Uterus (tissue), 4 donors: ENCODE results near the gene SMIM3. TPM values are rescaled to one million over a fixed set of nuclear protein-coding genes. Genes with fewer than 3 reads are reported as not detected.

ENCODE experiments used
- DNase-seq, 2 donors: peaks; one replicate each; pipeline ENCODE4 v3.0.0-alpha.2; 2019 to 2020
- H3K27ac ChIP-seq, 2 donors: fragments of 200-600 bp; sonication (generic); 1 replicate in 1 of 2; 2 replicates in 1 of 2; pipeline ENCODE4 v1.5.1; 2016 to 2018
- H3K27me3 ChIP-seq, 2 donors: fragments of 200-600 bp; sonication (generic); one replicate each; pipeline ENCODE4 v1.5.1; 2018 to 2019; ENCODE audit warnings: control low read depth in 1 of 2
- H3K36me3 ChIP-seq, 2 donors: fragments of 200-600 bp; sonication (generic); one replicate each; pipeline ENCODE4 v1.5.1; 2019; ENCODE audit warnings: control low read depth in 1 of 2
- H3K4me1 ChIP-seq, 2 donors: fragments of 200-600 bp; sonication (generic); one replicate each; pipeline ENCODE4 v1.5.1; 2018 to 2019; ENCODE audit warnings: control low read depth in 1 of 2
- H3K4me3 ChIP-seq, 2 donors: fragments of 200-600 bp; sonication (generic); 1 replicate in 1 of 2; 2 replicates in 1 of 2; pipeline ENCODE4 v1.5.1; 2018 to 2019; ENCODE audit warnings: mild to moderate bottlenecking in 1 of 2
- H3K9me3 ChIP-seq, 2 donors: fragments of 200-600 bp; sonication (generic); one replicate each; pipeline ENCODE4 v1.5.1; 2019; ENCODE audit warnings: control low read depth in 1 of 2
- POLR2A ChIP-seq, 2 donors: fragments of 450-650 bp; IDR thresholded peaks; one replicate each; pipeline ENCODE4 v1.6.1; 2016; ENCODE audit warnings: antibody characterized with exemption in 2 of 2, mild to moderate bottlenecking in 1 of 2, moderate library complexity in 1 of 2
- intact Hi-C: fragments of 100-400 bp; cut with DNase I; formaldehyde crosslinking; loops from one replicate; pipeline ENCODE4 v1.15.1; 2023; ENCODE audit warnings: low total_unique reads
- total RNA-seq, 4 donors: library from RNA; depleted of rRNA in 3 of 4; stranded (reverse); fragments of >200 nt in 3 of 4; gene quantifications; one replicate each; pipeline versions ENCODE4 v1.1.0 to v1.2.4, GENCODE V29; 2014 to 2023
- TF ChIP-seq, protein P1 (sequence below), 4 experiments: fragments of 200-600 bp in 2 of 4; fragments of 450-650 bp in 2 of 4; sonication (generic) in 2 of 4; IDR thresholded peaks; one replicate each; pipeline ENCODE4 v1.5.1; 2016 to 2019; ENCODE audit warnings: antibody characterized with exemption in 4 of 4, mild to moderate bottlenecking in 2 of 4, moderate library complexity in 1 of 4
- donor health status: DM: yes; HTN: yes; CAD: no.

The SMIM3 gene
- total RNA-seq, 4 donors from 2014 or later: 2.6 to 55.9 (median 32.1) TPM

GRCh38 chr5:150759334-150759583 is 19.3 kb upstream of the SMIM3 start:
- no peaks in the 10 kb centered on the region for H3K36me3 ChIP-seq
- intact Hi-C loops: no loop called here
- H3K27me3 ChIP-seq: no peaks in the 10 kb centered on the region
- peak overlapping the region; percentile 54 to 70 for H3K4me3 ChIP-seq
- no peaks in the 10 kb centered on the region for H3K9me3 ChIP-seq
- DNase-seq: no peak
- H3K27ac ChIP-seq: peak overlapping the region; percentile 96 to 98
- no peak for TF ChIP-seq POLR2A (IDR thresholded peaks at IDR 0.05)
- TF ChIP-seq, protein P1, sequence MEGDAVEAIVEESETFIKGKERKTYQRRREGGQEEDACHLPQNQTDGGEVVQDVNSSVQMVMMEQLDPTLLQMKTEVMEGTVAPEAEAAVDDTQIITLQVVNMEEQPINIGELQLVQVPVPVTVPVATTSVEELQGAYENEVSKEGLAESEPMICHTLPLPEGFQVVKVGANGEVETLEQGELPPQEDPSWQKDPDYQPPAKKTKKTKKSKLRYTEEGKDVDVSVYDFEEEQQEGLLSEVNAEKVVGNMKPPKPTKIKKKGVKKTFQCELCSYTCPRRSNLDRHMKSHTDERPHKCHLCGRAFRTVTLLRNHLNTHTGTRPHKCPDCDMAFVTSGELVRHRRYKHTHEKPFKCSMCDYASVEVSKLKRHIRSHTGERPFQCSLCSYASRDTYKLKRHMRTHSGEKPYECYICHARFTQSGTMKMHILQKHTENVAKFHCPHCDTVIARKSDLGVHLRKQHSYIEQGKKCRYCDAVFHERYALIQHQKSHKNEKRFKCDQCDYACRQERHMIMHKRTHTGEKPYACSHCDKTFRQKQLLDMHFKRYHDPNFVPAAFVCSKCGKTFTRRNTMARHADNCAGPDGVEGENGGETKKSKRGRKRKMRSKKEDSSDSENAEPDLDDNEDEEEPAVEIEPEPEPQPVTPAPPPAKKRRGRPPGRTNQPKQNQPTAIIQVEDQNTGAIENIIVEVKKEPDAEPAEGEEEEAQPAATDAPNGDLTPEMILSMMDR (IDR thresholded peaks at IDR 0.05): no peak
- H3K4me1 ChIP-seq: peaks cover 0 to 18% of the 10 kb centered on the region in 2 donors

DNA sequence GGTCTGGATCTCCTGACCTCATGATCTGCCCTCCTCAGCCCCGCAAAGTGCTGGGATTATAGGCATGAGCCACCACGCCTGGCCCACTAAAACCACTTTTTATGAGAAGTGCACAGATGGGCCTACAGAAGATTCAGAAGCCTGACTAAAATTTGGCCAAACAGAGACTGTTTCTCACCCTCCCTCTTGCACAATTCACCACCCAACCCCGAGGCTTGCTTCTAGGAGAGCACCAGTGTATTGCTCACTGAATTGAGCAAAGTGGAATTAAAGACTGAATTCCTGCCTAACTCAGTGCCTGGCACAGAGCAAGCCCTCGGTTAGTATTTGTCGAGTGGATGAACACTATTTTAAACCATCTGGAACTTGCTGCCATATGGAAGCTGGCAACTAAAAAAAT is 16.3 kb upstream of the SMIM3 start:
- Histone ChIP-seq H3K4me1 (peaks cover 0 to 14% of the 10 kb centered on the region in 2 donors), H3K36me3 (no peaks in the 10 kb centered on the region), H3K9me3 (no peaks in the 10 kb centered on the region), H3K4me3 (no peak overlapping the region), H3K27me3 (no peaks in the 10 kb centered on the region), H3K27ac (peak overlapping the region; percentile 55 to 86)
- DNase-seq: no peak
- TF ChIP-seq, protein P1 (IDR thresholded peaks at IDR 0.05): no peak
- no peak for TF ChIP-seq POLR2A (IDR thresholded peaks at IDR 0.05)
- intact Hi-C loops: no loop called here

DNA sequence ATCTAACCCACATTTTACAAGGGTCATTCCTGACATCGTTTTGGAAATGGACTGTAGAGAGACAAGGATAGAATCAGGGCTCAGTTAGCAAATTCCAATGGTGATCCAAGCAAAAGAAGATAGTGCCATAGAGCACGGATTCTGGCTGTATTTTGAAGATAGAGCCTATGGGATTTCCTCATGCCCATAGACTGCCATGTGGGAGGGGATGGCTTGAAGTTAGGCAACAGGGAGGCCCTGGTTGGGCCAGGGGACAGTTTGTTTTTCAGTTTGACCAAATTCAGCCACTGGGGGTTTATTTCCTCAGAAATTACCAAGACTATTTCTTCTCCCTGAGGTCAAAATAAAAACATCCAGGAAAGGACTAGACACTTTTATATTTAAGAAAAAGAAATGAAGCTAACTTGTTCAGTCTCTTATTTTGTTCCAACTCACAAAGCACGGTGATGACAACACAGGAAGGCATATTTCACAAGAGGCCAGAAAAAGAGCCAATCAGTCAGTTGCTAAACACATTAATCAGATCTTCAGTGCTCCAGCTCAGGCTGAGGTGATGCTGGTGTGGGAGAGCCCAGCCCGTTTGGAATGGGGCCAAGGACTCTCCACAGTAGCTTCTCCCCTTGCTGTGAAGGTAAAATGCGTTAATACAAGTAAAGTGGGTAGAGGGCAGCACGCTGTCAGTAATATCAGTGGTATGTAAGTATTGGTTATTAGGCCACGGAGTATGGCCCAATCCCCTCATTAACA is 15.4 kb upstream of the SMIM3 start:
- H3K36me3 ChIP-seq: no peaks in the 10 kb centered on the region
- peak overlapping the region; percentile 55 to 86 for H3K27ac ChIP-seq
- intact Hi-C loops: no loop called here
- H3K27me3 ChIP-seq: no peaks in the 10 kb centered on the region
- H3K4me1 ChIP-seq: peaks cover 0 to 10% of the 10 kb centered on the region in 2 donors
- no peak for TF ChIP-seq POLR2A (IDR thresholded peaks at IDR 0.05)
- TF ChIP-seq, protein P1 (IDR thresholded peaks at IDR 0.05): peak in 1 of 4 experiments; percentile 13
- no peak overlapping the region for H3K4me3 ChIP-seq
- DNase-seq: peak; percentile 78 to 92
- no peaks in the 10 kb centered on the region for H3K9me3 ChIP-seq

DNA sequence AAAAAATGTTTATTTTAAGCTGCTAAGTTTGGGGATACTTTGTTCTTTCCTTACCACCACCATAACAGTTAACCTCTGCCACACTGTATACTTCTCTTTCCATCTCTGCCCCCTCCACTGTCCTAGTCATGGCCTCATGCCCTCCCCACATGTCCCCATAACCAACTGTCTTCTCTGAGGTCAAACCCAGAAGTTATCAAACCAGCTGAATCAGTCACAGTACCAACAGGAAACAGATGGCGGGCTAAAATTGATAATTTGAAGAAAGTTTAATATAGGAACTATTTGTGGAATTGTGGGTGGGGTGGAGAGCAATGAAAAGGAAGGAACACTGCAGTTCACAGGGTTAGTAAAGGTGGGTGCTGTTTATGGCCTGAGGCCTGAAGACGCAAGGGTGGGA is 14.0 kb upstream of the SMIM3 start:
- H3K4me3 ChIP-seq: no peak overlapping the region
- H3K9me3 ChIP-seq: no peaks in the 10 kb centered on the region
- intact Hi-C loops: no loop called here
- peak overlapping the region in 1 of 2 donors; percentile 86 for H3K27ac ChIP-seq
- no peaks in the 10 kb centered on the region for H3K27me3 ChIP-seq
- no peak for DNase-seq
- peaks cover 0 to 10% of the 10 kb centered on the region in 2 donors for H3K4me1 ChIP-seq
- no peaks in the 10 kb centered on the region for H3K36me3 ChIP-seq
- TF ChIP-seq POLR2A (IDR thresholded peaks at IDR 0.05): no peak
- TF ChIP-seq, protein P1 (IDR thresholded peaks at IDR 0.05): no peak

DNA sequence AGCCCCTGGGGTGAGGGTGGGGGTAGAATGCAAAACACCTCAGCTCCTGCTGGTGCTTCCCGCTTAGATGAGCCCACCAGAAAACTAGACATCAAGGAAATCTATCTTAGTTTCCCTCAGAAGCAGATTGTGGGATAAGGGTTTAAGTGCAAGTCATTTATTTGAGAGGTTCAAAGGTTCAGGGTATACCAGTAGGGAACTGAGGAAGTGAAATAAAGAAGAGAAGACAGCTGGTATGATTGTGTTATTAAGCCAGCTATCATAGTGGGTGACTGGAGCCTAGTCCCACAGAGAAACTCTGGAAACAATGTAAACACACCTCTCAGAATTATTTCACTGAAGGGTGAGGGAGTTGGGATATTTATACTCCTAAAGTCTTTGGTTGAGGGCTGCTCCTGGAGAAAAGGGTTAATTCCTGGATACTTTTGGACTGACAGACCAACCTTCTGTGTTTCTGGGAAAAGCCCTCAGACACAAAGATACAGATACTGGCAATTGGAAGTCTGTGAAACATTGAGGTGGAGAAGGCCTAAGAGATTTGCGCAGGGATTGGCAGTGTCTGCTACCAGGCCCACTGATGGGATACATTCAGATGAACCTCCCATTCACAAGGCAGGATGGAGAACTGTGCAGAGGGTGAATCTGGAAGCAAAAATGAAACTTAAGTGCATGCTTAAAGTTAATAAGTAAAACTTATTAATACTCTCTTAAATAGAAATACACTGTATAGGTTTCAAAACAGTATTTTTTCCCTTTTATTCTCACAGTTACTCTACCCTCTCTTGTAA is 13.4 kb upstream of the SMIM3 start:
- Histone ChIP-seq H3K27me3 (no peaks in the 10 kb centered on the region), H3K27ac (peak overlapping the region in 1 of 2 donors; percentile 86), H3K36me3 (no peaks in the 10 kb centered on the region), H3K9me3 (no peaks in the 10 kb centered on the region), H3K4me3 (no peak overlapping the region), H3K4me1 (peaks cover 0 to 10% of the 10 kb centered on the region in 2 donors)
- intact Hi-C loops: no loop called here
- DNase-seq: no peak
- TF ChIP-seq, protein P1 (IDR thresholded peaks at IDR 0.05): no peak
- TF ChIP-seq POLR2A (IDR thresholded peaks at IDR 0.05): no peak
